ENCODE measurements around the gene E2F4. TPM values are rescaled to one million over a fixed set of nuclear protein-coding genes. Genes with fewer than 3 reads are reported as not detected.

Gene E2F4
- total and polyA plus RNA-seq, 2 of the 13 experiments (the other 11 are each of a cell fraction or from before 2014, with no cell fraction given): 84.8 to 91.2 TPM

DNA sequence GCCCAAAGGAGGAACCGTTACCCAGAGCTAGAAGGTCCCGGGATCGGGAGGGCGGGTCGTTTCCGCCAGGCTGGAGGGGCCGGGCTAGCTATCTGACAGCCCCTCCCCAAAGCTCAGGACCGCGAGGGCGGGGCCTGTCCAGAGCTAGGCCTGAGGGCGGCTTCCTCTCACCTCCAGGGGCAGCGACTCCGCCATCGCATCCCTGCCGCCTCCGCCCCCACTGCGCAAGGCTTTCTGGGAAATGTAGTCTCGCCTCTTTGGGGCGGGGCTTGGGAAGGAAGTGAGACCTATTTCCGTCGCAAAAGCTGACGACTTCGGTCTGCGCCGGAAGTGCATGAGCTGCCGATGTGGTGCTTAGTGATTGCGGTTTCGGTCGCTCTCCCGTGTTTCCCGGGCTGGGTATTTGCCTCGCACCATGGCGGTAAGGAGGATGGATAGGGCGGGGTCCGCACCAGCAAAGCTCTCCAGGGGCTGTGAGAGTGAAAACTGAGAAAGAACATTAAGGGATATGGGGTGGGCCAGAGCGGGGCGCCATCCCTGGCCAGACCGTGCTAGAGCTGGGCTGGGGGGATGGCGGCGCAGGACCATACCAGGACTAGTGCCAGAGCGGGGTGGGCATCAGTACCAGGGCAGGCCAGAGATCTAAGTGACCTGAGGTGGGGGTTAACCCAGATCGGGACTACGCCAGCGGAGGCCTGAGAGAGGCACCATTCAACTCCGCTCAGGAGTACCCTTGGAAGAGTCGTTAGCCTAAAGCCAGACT, 35.0 kb downstream of the E2F4 start, which contains the start of gene TMEM208 (continued):
- TF ChIP-seq KDM3A (CRISPR knock-in tag; IDR thresholded peaks at IDR 0.05; ENCODE audit: low read depth) (peak; percentile 85; the same call in 1 of the 2 replicates), HOXA7 (CRISPR knock-in tag; IDR thresholded peaks at IDR 0.05) (no peak), ZFP36L2 (CRISPR knock-in tag; IDR thresholded peaks at IDR 0.05) (0 out of 2 replicates have a peak, but pooled peaks have one; percentile 14), ZNF597 (CRISPR knock-in tag; IDR thresholded peaks at IDR 0.05) (no peak), ATF2 (CRISPR knock-in tag; IDR thresholded peaks at IDR 0.05) (peak; percentile 95), CENPT (CRISPR knock-in tag; IDR thresholded peaks at IDR 0.05; ENCODE audit: low read depth) (no peak), KLF12 (CRISPR knock-in tag; IDR thresholded peaks at IDR 0.05; ENCODE audit: borderline replicate concordance) (peak; percentile 93), TERF1 (CRISPR knock-in tag; IDR thresholded peaks at IDR 0.05) (no peak), NFKB2 (CRISPR knock-in tag; IDR thresholded peaks at IDR 0.05; ENCODE audit: borderline replicate concordance) (peak; percentile 86; the same call in 1 of the 2 replicates), THYN1 (CRISPR knock-in tag; IDR thresholded peaks at IDR 0.05; ENCODE audit: borderline replicate concordance, low read depth) (no peak), SRSF4 (IDR thresholded peaks at IDR 0.05; ENCODE audit: low read depth, low read length, poor library complexity, severe bottlenecking) (no peak), ZNF3 (CRISPR knock-in tag; IDR thresholded peaks at IDR 0.05) (0 out of 2 replicates have a peak, but pooled peaks have one; percentile 6), AGO2 (optimal IDR thresholded peaks at IDR 0.05; ENCODE audit: low read depth, low read length) (peak; percentile 67), ATF7 (IDR thresholded peaks at IDR 0.05) (no peak), ATF7 (CRISPR knock-in tag; IDR thresholded peaks at IDR 0.05) (no peak), NONO (IDR thresholded peaks at IDR 0.05) (no peak), NONO (CRISPR knock-in tag; conservative IDR thresholded peaks at IDR 0.05) (peak; percentile 96), NBN (conservative IDR thresholded peaks at IDR 0.05) (no peak), TEAD3 (CRISPR knock-in tag; optimal IDR thresholded peaks at IDR 0.05; ENCODE audit: borderline replicate concordance) (peak; percentile 84), RFXAP (CRISPR knock-in tag; IDR thresholded peaks at IDR 0.05; ENCODE audit: borderline replicate concordance) (peak; percentile 95)
- TF ChIP-seq, protein P1, sequence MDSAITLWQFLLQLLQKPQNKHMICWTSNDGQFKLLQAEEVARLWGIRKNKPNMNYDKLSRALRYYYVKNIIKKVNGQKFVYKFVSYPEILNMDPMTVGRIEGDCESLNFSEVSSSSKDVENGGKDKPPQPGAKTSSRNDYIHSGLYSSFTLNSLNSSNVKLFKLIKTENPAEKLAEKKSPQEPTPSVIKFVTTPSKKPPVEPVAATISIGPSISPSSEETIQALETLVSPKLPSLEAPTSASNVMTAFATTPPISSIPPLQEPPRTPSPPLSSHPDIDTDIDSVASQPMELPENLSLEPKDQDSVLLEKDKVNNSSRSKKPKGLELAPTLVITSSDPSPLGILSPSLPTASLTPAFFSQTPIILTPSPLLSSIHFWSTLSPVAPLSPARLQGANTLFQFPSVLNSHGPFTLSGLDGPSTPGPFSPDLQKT (CRISPR knock-in tag; IDR thresholded peaks at IDR 0.05; ENCODE audit: borderline replicate concordance): peak; percentile 85; the same call in 1 of the 2 replicates
- TF ChIP-seq, protein P2, sequence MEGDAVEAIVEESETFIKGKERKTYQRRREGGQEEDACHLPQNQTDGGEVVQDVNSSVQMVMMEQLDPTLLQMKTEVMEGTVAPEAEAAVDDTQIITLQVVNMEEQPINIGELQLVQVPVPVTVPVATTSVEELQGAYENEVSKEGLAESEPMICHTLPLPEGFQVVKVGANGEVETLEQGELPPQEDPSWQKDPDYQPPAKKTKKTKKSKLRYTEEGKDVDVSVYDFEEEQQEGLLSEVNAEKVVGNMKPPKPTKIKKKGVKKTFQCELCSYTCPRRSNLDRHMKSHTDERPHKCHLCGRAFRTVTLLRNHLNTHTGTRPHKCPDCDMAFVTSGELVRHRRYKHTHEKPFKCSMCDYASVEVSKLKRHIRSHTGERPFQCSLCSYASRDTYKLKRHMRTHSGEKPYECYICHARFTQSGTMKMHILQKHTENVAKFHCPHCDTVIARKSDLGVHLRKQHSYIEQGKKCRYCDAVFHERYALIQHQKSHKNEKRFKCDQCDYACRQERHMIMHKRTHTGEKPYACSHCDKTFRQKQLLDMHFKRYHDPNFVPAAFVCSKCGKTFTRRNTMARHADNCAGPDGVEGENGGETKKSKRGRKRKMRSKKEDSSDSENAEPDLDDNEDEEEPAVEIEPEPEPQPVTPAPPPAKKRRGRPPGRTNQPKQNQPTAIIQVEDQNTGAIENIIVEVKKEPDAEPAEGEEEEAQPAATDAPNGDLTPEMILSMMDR (CRISPR knock-in tag; IDR thresholded peaks at IDR 0.05): peak; percentile 61
- TF ChIP-seq, protein P3, sequence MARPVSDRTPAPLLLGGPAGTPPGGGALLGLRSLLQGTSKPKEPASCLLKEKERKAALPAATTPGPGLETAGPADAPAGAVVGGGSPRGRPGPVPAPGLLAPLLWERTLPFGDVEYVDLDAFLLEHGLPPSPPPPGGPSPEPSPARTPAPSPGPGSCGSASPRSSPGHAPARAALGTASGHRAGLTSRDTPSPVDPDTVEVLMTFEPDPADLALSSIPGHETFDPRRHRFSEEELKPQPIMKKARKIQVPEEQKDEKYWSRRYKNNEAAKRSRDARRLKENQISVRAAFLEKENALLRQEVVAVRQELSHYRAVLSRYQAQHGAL (CRISPR knock-in tag; IDR thresholded peaks at IDR 0.05; ENCODE audit: not compliant biosample characterization): no peak
